SK-N-SH treated with all-trans-retinoic acid at 6 μM for 48 hours (cell line): Measurements from ENCODE around the gene HLA-DPB1.

ENCODE experiments used
- ATAC-seq: fragments of 200-7000 bp; cut with Tn5 transposase; 3 replicates; pipeline ENCODE4 v1.9.1; 2020; ENCODE audit warnings: mild to moderate bottlenecking, moderate library complexity
- ARNTL ChIP-seq: fragments of 450-650 bp; formaldehyde crosslinking; IDR thresholded peaks from 2 replicates; pipeline ENCODE4 v1.5.0; 2020; ENCODE audit warnings: low read depth, mild to moderate bottlenecking, moderate library complexity, borderline replicate concordance
- CREB5 ChIP-seq: fragments of 250-450 bp; sonication (Bioruptor Pico); IDR thresholded peaks from 2 replicates; pipeline ENCODE4 v1.5.1; 2020; ENCODE audit warnings: low read depth, mild to moderate bottlenecking, moderate library complexity
- CSDC2 ChIP-seq: fragments of 250-450 bp; sonication (Bioruptor Pico); IDR thresholded peaks from 2 replicates; pipeline ENCODE4 v1.5.0; 2020; ENCODE audit warnings: mild to moderate bottlenecking, moderate library complexity
- CSRNP3 ChIP-seq: fragments of 250-450 bp; sonication (Bioruptor Pico); IDR thresholded peaks from 2 replicates; pipeline ENCODE4 v1.5.1; 2021; ENCODE audit warnings: mild to moderate bottlenecking, moderate library complexity
- ESRRG ChIP-seq: fragments of 250-450 bp; sonication (Bioruptor Pico); IDR thresholded peaks from 2 replicates; pipeline ENCODE4 v1.6.1; 2021; ENCODE audit warnings: mild to moderate bottlenecking
- GLIS3 ChIP-seq: fragments of 250-450 bp; sonication (Bioruptor Pico); IDR thresholded peaks from 2 replicates; pipeline ENCODE4 v1.5.0; 2020; ENCODE audit warnings: mild to moderate bottlenecking, moderate library complexity
- ISL1 ChIP-seq: fragments of 250-450 bp; sonication (Bioruptor Pico); IDR thresholded peaks from 2 replicates; pipeline ENCODE4 v2.1.2; 2022; ENCODE audit warnings: mild to moderate bottlenecking, moderate library complexity
- OSR1 ChIP-seq: fragments of 250-450 bp; sonication (Bioruptor Pico); IDR thresholded peaks from 2 replicates; pipeline ENCODE4 v1.8.0; 2022; ENCODE audit warnings: moderate library complexity, mild to moderate bottlenecking, inconsistent platforms
- PATZ1 ChIP-seq: fragments of 250-450 bp; sonication (Bioruptor Pico); IDR thresholded peaks from 2 replicates; pipeline ENCODE4 v1.8.0; 2020; ENCODE audit warnings: mild to moderate bottlenecking, moderate library complexity, borderline replicate concordance
- POU6F1 ChIP-seq: fragments of 250-450 bp; sonication (Bioruptor Pico); IDR thresholded peaks from 2 replicates; pipeline ENCODE4 v1.8.0; 2021; ENCODE audit warnings: low read depth, mild to moderate bottlenecking, moderate library complexity, borderline replicate concordance
- PPARA ChIP-seq: fragments of 250-450 bp; sonication (Bioruptor Pico); IDR thresholded peaks from 2 replicates; pipeline ENCODE4 v1.5.0; 2020; ENCODE audit warnings: mild to moderate bottlenecking, borderline replicate concordance
- SNAI2 ChIP-seq: fragments of 250-450 bp; sonication (Bioruptor Pico); IDR thresholded peaks from 2 replicates; pipeline ENCODE4 v1.5.0; 2020; ENCODE audit warnings: mild to moderate bottlenecking, moderate library complexity
- TCF4 ChIP-seq: fragments of 250-450 bp; sonication (Bioruptor Pico); IDR thresholded peaks from 2 replicates; pipeline ENCODE4 v1.8.0; 2021; ENCODE audit warnings: mild to moderate bottlenecking, moderate library complexity, borderline replicate concordance
- TSHZ2 ChIP-seq: fragments of 250-450 bp; sonication (Bioruptor Pico); IDR thresholded peaks from 2 replicates; pipeline ENCODE4 v1.5.0; 2020; ENCODE audit warnings: mild to moderate bottlenecking, moderate library complexity
- ZC3H10 ChIP-seq: fragments of 250-450 bp; sonication (Bioruptor Pico); IDR thresholded peaks from 2 replicates; pipeline ENCODE4 v1.5.1; 2021; ENCODE audit warnings: mild to moderate bottlenecking, moderate library complexity
- ZFP3 ChIP-seq: fragments of 250-450 bp; sonication (Bioruptor Pico); IDR thresholded peaks from 2 replicates; pipeline ENCODE4 v1.5.0; 2020; ENCODE audit warnings: mild to moderate bottlenecking, moderate library complexity
- ZFP30 ChIP-seq: fragments of 450-650 bp; formaldehyde crosslinking; IDR thresholded peaks from 2 replicates; pipeline ENCODE4 v1.5.0; 2022; ENCODE audit warnings: mild to moderate bottlenecking, moderate library complexity
- ZNF565 ChIP-seq: fragments of 450-650 bp; formaldehyde crosslinking; conservative IDR thresholded peaks from 2 replicates; pipeline ENCODE4 v1.5.0; 2020; ENCODE audit warnings: low read depth, mild to moderate bottlenecking, moderate library complexity
- ZNF70 ChIP-seq: fragments of 450-650 bp; formaldehyde crosslinking; IDR thresholded peaks from 2 replicates; pipeline ENCODE4 v1.5.0; 2020; ENCODE audit warnings: mild to moderate bottlenecking, moderate library complexity
- ZNF8 ChIP-seq: fragments of 450-650 bp; formaldehyde crosslinking; IDR thresholded peaks from 2 replicates; pipeline ENCODE4 v1.5.0; 2020; ENCODE audit warnings: mild to moderate bottlenecking, moderate library complexity

HLA-DPB1 gene

GRCh38 chr6:33124525-33124901, 48.7 kb downstream of the HLA-DPB1 start:
- TF ChIP-seq ZNF8 (CRISPR knock-in tag): no peak
- TF ChIP-seq OSR1 (CRISPR knock-in tag): no peak
- no peak for TF ChIP-seq PPARA (CRISPR knock-in tag)

GRCh38 chr6:33124947-33125346, 49.2 kb downstream of the HLA-DPB1 start:
- no peak for ATAC-seq
- TF ChIP-seq ESRRG (CRISPR knock-in tag) (no peak), ZFP3 (CRISPR knock-in tag) (no peak), TSHZ2 (CRISPR knock-in tag) (no peak), ZNF8 (CRISPR knock-in tag) (no peak), SNAI2 (CRISPR knock-in tag) (no peak), PATZ1 (CRISPR knock-in tag) (no peak), ZNF565 (CRISPR knock-in tag) (no peak), TCF4 (no peak), ZNF70 (no peak), ZFP30 (CRISPR knock-in tag) (no peak), CREB5 (no peak), OSR1 (CRISPR knock-in tag) (no peak), CSDC2 (CRISPR knock-in tag) (no peak), ARNTL (CRISPR knock-in tag) (no peak), ZC3H10 (CRISPR knock-in tag) (no peak), CSRNP3 (CRISPR knock-in tag) (no peak), PPARA (CRISPR knock-in tag) (no peak)

More at GRCh38 chr6:33124525-33124901, 48.7 kb downstream of the HLA-DPB1 start:
- no peak for ATAC-seq

- TF ChIP-seq GLIS3 (CRISPR knock-in tag): no peak
- ATAC-seq: peak; percentile 49; the same call in 2 of the 3 replicates
These were observed 50.4 kb downstream of the HLA-DPB1 start for GRCh38 chr6:33126101-33126714.

- TF ChIP-seq CSDC2 (CRISPR knock-in tag): no peak
- no peak for TF ChIP-seq ARNTL (CRISPR knock-in tag)
- TF ChIP-seq TSHZ2 (CRISPR knock-in tag): no peak
- no peak for TF ChIP-seq POU6F1 (CRISPR knock-in tag)
- no peak for TF ChIP-seq PPARA (CRISPR knock-in tag)
- no peak for TF ChIP-seq ISL1 (CRISPR knock-in tag)
- TF ChIP-seq ZFP3 (CRISPR knock-in tag): no peak
- no peak for TF ChIP-seq ZNF565 (CRISPR knock-in tag)
- no peak for TF ChIP-seq OSR1 (CRISPR knock-in tag)
- TF ChIP-seq GLIS3 (CRISPR knock-in tag): no peak
- TF ChIP-seq, all 23 proteins: peak for 0
- no peak for ATAC-seq
These were observed 52.5 kb downstream of the HLA-DPB1 start for GRCh38 chr6:33128318-33128717.
